Hindlimb muscle (tissue), 1 donor: ENCODE measurements around the gene MALAT1. TPM values are rescaled to one million over a fixed set of nuclear protein-coding genes. Genes with fewer than 3 reads are reported as not detected.
"Not testable (repeated sequence)": the region's sequence is repeated elsewhere in the genome, so short reads cannot be mapped to it uniquely, and the experiment has no call there.

Source experiments
- DNase-seq: peaks from one replicate; pipeline ENCODE4 v3.0.0-alpha.2; 2013
- polyA plus RNA-seq: library from polyadenylated mRNA; unstranded; fragments of 120-200 nt; gene quantifications from one replicate; pipeline ENCODE4 v1.2.1, GENCODE V29; 2013; ENCODE audit not compliant: insufficient read length

Gene MALAT1
- polyA plus RNA-seq, 1 donor, result 191 TPM

- DNase-seq, result no peak
These were observed 193 bp upstream of the MALAT1 start for GRCh38 chr11:65498727-65498976.

- no peak for DNase-seq
These were observed 1.0 kb downstream of the MALAT1 start for GRCh38 chr11:65499713-65500386.

GRCh38 chr11:65500387-65501185, 1.7 kb downstream of the MALAT1 start:
- DNase-seq, result peak; percentile 47

- DNase-seq, result no peak
These were observed 2.3 kb downstream of the MALAT1 start for GRCh38 chr11:65501186-65501471.

- peak; percentile 37 for DNase-seq
These were observed 2.8 kb downstream of the MALAT1 start for GRCh38 chr11:65501472-65502273.

- no peak for DNase-seq
These were observed 3.4 kb downstream of the MALAT1 start for GRCh38 chr11:65502274-65502554.

GRCh38 chr11:65502555-65503367, 3.9 kb downstream of the MALAT1 start:
- DNase-seq, result peak; percentile 65

- DNase-seq, result no peak
These were observed 4.6 kb downstream of the MALAT1 start for GRCh38 chr11:65503368-65503948.

- peak; percentile 53 for DNase-seq
These were observed 5.3 kb downstream of the MALAT1 start for GRCh38 chr11:65503949-65504673.

- peak; percentile 18 for DNase-seq
These were observed 6.0 kb downstream of the MALAT1 start for GRCh38 chr11:65504674-65505465.

- peak; percentile 29 for DNase-seq
These were observed 6.8 kb downstream of the MALAT1 start for GRCh38 chr11:65505466-65506289.

- DNase-seq, result peak; percentile 58
These were observed 7.5 kb downstream of the MALAT1 start for GRCh38 chr11:65506290-65506771.

GRCh38 chr11:65506772-65507505, 8.1 kb downstream of the MALAT1 start:
- peak; percentile 64 for DNase-seq

GRCh38 chr11:65512311-65512710, 13.5 kb downstream of the MALAT1 start:
- not testable (repeated sequence) for DNase-seq

GRCh38 chr11:65516135-65516968, 17.5 kb downstream of the MALAT1 start:
- DNase-seq, result no peak

GRCh38 chr11:65518941-65519549, 20.2 kb downstream of the MALAT1 start:
- DNase-seq, result not testable (repeated sequence)

- DNase-seq, result not testable (repeated sequence)
These were observed 23.1 kb downstream of the MALAT1 start for GRCh38 chr11:65521777-65522521.
